Activated B cell treated with CpG ODN at 0.5 μM for 24 hours (primary cell): ENCODE data around the gene ME1. TPM values are rescaled to one million over a fixed set of nuclear protein-coding genes. Genes with fewer than 3 reads are reported as not detected.

ENCODE experiments used
- ATAC-seq: fragments of 200-7000 bp; cut with Tn5 transposase; one replicate; pipeline ENCODE4 v1.10.0; 2021; ENCODE audit warnings: low read depth, mild to moderate bottlenecking, moderate library complexity
- CTCF ChIA-PET: fragments of 350-600 bp; sonication (Branson Sonifier 250); formaldehyde crosslinking; loops from one replicate; lab custom pipeline; 2021; ENCODE audit warnings: antibody characterized with exemption; lab: Charles Lee
- POLR2A ChIA-PET: fragments of 350-600 bp; sonication (Branson Sonifier 250); formaldehyde crosslinking; loops from one replicate; lab custom pipeline; 2021; ENCODE audit warnings: antibody characterized with exemption; lab: Charles Lee
- DNase-seq: peaks from one replicate; pipeline ENCODE4 v3.0.0; 2022
- H3K27ac Mint-ChIP-seq: one replicate; pipeline ENCODE4 v1.8.0; 2020; ENCODE audit warnings: mixed read lengths
- H3K27me3 Mint-ChIP-seq: one replicate; pipeline ENCODE4 v1.8.0; 2021; ENCODE audit warnings: mixed read lengths
- H3K36me3 Mint-ChIP-seq: one replicate; pipeline ENCODE4 v1.8.0; 2021; ENCODE audit warnings: low read depth, mixed read lengths
- H3K4me1 Mint-ChIP-seq: one replicate; pipeline ENCODE4 v1.8.0; 2021; ENCODE audit warnings: mixed read lengths
- H3K4me3 Mint-ChIP-seq: one replicate; pipeline ENCODE4 v1.8.0; 2020; ENCODE audit warnings: mild to moderate bottlenecking, mixed read lengths
- H3K9me3 Mint-ChIP-seq: one replicate; pipeline ENCODE4 v1.8.0; 2020; ENCODE audit warnings: mixed read lengths
- intact Hi-C: fragments of 100-400 bp; cut with micrococcal nuclease; formaldehyde crosslinking; loops from one replicate; pipeline ENCODE4 v1.15.1; 2024
- total RNA-seq: library from RNA; stranded (reverse); gene quantifications from 2 replicates; pipeline ENCODE4 v1.2.3, GENCODE V29; 2022
- TF ChIP-seq, protein P1 (sequence below): fragments of 200-600 bp; IDR thresholded peaks from one replicate; pipeline ENCODE4 v1.8.0; 2022; ENCODE audit warnings: antibody characterized with exemption, mild to moderate bottlenecking

ME1 gene
- total RNA-seq, 1 donor from 2014 or later: not detected

DNA sequence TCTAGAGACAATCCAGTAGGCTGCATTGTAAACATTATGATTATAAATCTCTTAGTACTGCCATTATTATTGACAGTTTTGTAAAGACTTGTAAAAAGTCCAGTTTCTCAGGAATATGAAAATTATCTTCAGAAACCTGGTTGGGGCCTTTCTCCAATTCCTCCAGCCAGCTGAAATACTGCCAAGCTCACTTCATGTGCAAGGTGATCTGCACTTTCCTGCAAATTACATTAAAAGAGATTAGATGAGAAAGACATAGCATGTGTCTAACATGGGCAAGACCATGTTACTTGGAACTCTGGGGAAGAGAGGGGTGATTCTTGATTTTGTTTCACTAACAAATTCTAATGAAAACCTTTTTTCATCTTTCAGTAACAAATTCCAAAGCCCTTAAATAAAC lies 261.7 kb downstream of the ME1 start:
- CTCF ChIA-PET: no interaction called here
- TF ChIP-seq, protein P1, sequence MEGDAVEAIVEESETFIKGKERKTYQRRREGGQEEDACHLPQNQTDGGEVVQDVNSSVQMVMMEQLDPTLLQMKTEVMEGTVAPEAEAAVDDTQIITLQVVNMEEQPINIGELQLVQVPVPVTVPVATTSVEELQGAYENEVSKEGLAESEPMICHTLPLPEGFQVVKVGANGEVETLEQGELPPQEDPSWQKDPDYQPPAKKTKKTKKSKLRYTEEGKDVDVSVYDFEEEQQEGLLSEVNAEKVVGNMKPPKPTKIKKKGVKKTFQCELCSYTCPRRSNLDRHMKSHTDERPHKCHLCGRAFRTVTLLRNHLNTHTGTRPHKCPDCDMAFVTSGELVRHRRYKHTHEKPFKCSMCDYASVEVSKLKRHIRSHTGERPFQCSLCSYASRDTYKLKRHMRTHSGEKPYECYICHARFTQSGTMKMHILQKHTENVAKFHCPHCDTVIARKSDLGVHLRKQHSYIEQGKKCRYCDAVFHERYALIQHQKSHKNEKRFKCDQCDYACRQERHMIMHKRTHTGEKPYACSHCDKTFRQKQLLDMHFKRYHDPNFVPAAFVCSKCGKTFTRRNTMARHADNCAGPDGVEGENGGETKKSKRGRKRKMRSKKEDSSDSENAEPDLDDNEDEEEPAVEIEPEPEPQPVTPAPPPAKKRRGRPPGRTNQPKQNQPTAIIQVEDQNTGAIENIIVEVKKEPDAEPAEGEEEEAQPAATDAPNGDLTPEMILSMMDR: no peak
- no peak overlapping the region for H3K4me3 Mint-ChIP-seq
- no peak for DNase-seq
- intact Hi-C loops: no loop called here
- no peaks in the 10 kb centered on the region for H3K4me1 Mint-ChIP-seq
- POLR2A ChIA-PET: no interaction called here
- no peaks in the 10 kb centered on the region for H3K27me3 Mint-ChIP-seq
- H3K27ac Mint-ChIP-seq: no peak overlapping the region
- H3K36me3 Mint-ChIP-seq: peaks cover 86% of the 10 kb centered on the region
- ATAC-seq: no peak
- H3K9me3 Mint-ChIP-seq: no peaks in the 10 kb centered on the region

DNA sequence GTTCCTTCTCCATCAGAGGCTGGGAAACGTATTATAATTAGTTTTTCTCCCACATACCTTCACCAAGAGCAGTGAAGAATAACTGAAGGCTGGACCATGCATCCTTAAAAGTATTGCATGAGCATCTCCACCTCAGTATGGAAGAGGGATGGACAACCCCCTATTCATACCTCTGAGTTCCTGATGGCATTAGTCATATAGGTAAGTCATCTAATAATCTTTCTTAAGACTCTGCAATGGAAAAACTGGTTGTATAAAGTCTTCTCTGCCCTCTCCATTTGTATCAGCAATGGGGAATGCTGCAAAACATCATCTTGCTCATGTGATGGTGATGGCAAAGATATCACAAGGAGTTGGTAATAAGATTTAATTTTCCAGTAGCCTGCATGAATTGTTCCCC lies 262.3 kb downstream of the ME1 start:
- ChIA-PET POLR2A (no interaction called here), CTCF (interaction anchor here (1.2 kb wide), 1 partner anchor 101 kb away, joined by 3 read pairs; the partner anchor contains the start of gene DOP1A)
- no peaks in the 10 kb centered on the region for H3K27me3 Mint-ChIP-seq
- no peak overlapping the region for H3K4me3 Mint-ChIP-seq
- H3K4me1 Mint-ChIP-seq: no peaks in the 10 kb centered on the region
- ATAC-seq (no peak), DNase-seq (no peak)
- TF ChIP-seq, protein P1: no peak
- no peak overlapping the region for H3K27ac Mint-ChIP-seq
- no peaks in the 10 kb centered on the region for H3K9me3 Mint-ChIP-seq
- peaks cover 86% of the 10 kb centered on the region for H3K36me3 Mint-ChIP-seq
- intact Hi-C loops: no loop called here

DNA sequence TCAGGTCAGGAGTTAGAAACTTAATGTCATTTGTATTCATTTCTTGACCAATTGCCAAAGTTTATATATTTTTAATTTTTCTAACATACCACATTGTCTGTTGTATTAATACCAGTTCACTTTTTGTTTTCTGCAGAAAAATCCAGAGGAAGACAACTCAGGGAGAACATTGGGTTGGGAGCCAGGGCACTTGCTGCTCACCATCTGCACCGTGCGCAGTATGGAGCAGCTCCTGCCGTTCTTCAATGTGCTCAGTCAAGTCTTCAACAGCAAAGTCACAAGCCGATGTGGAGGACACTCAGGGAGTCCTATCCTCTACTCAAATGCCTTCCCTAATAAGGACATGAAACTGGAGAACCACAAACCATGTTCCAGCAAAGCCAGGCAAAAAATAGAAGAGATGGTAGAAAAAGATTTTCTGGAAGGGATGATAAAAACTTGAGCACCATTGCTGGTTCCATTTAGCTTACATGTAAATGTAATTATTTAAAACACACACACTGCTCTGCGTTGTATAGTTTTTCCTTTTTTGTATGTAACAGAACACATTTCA lies 263.0 kb downstream of the ME1 start:
- no peak overlapping the region for H3K4me3 Mint-ChIP-seq
- TF ChIP-seq, protein P1: no peak
- intact Hi-C loops: no loop called here
- H3K27me3 Mint-ChIP-seq: no peaks in the 10 kb centered on the region
- H3K27ac Mint-ChIP-seq: no peak overlapping the region
- H3K9me3 Mint-ChIP-seq: no peaks in the 10 kb centered on the region
- DNase-seq (no peak), ATAC-seq (no peak)
- no peaks in the 10 kb centered on the region for H3K4me1 Mint-ChIP-seq
- ChIA-PET CTCF (interaction anchor here (1.2 kb wide), 1 partner anchor 101 kb away, joined by 3 read pairs; the partner anchor contains the start of gene DOP1A), POLR2A (no interaction called here)
- H3K36me3 Mint-ChIP-seq: peaks cover 85% of the 10 kb centered on the region

Other genes with a start within 250 kb of the ME1 start
- 18.2 and 20.1 TPM in 2 replicates for gene PGM3, start 237.8 kb downstream of the ME1 start, total RNA-seq
- gene RWDD2A, start 237.7 kb downstream of the ME1 start, total RNA-seq: 1.7 and 1.8 TPM in 2 replicates
- gene PRSS35, start 81.5 kb upstream of the ME1 start, total RNA-seq: not detected in 2 replicates